GM19023 (cell line): ENCODE measurements around the gene CFC1.
"Not testable (repeated sequence)": the region's sequence is repeated elsewhere in the genome, so short reads cannot be mapped to it uniquely, and the experiment has no call there.

ENCODE experiments used
- ATAC-seq: cut with Tn5 transposase; IDR thresholded peaks from one replicate; pipeline ENCODE4 v1.9.1; 2021; ENCODE audit warnings: mild to moderate bottlenecking, moderate library complexity; ENCODE audit not compliant: unreplicated experiment

CFC1 gene

GRCh38 chr2:130599393-130599792 is at the start of gene CFC1:
TSS of gene CFC1 (minus strand) at chr2:130599575. CDS start at chr2:130599287, 288 bp downstream.
- not testable (repeated sequence) for ATAC-seq

- not testable (repeated sequence) for ATAC-seq
Observed at GRCh38 chr2:130641688-130642087, 42.3 kb upstream of the CFC1 start.

- ATAC-seq: not testable (repeated sequence)
Observed at GRCh38 chr2:130638973-130639372, 39.6 kb upstream of the CFC1 start.

- not testable (repeated sequence) for ATAC-seq
Observed at GRCh38 chr2:130628784-130629475, 29.6 kb upstream of the CFC1 start.

- ATAC-seq: not testable (repeated sequence)
Observed at GRCh38 chr2:130611140-130611539, 11.8 kb upstream of the CFC1 start, which contains the start of gene POTEJ. TSS of gene POTEJ (plus strand) at chr2:130611440. CDS start at chr2:130611533, 93 bp downstream.

GRCh38 chr2:130610486-130610885 is 11.1 kb upstream of the CFC1 start:
- not testable (repeated sequence) for ATAC-seq

GRCh38 chr2:130609002-130609920 is 9.9 kb upstream of the CFC1 start:
- ATAC-seq: not testable (repeated sequence)

- ATAC-seq: not testable (repeated sequence)
Observed at GRCh38 chr2:130608276-130609001, 9.1 kb upstream of the CFC1 start.

GRCh38 chr2:130601648-130602302 is 2.4 kb upstream of the CFC1 start:
- not testable (repeated sequence) for ATAC-seq

GRCh38 chr2:130599926-130600325 is 551 bp upstream of the CFC1 start:
- not testable (repeated sequence) for ATAC-seq

- ATAC-seq: not testable (repeated sequence)
Observed at GRCh38 chr2:130598463-130598862, 912 bp downstream of the CFC1 start.

GRCh38 chr2:130597994-130598393 is 1.4 kb downstream of the CFC1 start:
- not testable (repeated sequence) for ATAC-seq

GRCh38 chr2:130596757-130597156 is 2.6 kb downstream of the CFC1 start:
- not testable (repeated sequence) for ATAC-seq

- not testable (repeated sequence) for ATAC-seq
Observed at GRCh38 chr2:130594011-130594410, 5.4 kb downstream of the CFC1 start.

GRCh38 chr2:130592791-130593414 is 6.5 kb downstream of the CFC1 start:
- not testable (repeated sequence) for ATAC-seq

GRCh38 chr2:130590842-130591359 is 8.5 kb downstream of the CFC1 start:
- ATAC-seq: not testable (repeated sequence)

GRCh38 chr2:130590170-130590841 is 9.1 kb downstream of the CFC1 start:
- not testable (repeated sequence) for ATAC-seq

- peak; percentile 88 for ATAC-seq
Observed at GRCh38 chr2:130588688-130589458, 10.5 kb downstream of the CFC1 start.
